ENCODE measurements around the gene CSNK1A1.
"Not testable (repeated sequence)": the region's sequence is repeated elsewhere in the genome, so short reads cannot be mapped to it uniquely, and the experiment has no call there.

Gene CSNK1A1

DNA sequence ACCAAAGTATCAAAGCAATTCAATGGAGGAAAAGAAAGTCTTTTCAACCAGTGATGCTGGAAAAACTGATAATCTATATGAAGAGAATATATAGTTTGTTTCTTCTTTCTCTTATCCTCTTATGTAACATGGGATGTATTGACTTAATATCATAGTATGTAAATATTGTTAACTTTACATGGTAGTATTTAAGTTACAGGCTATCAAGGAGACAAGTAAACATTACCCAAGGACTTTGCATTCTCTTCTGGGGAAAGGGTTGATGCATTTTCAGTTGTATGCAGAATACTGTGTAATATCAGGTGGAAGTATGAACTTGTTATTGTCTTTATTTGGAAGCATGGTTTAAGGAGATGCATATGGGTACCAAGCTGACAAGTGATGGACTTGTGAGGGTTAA, 20.9 kb upstream of the CSNK1A1 start:
- DNase-seq = no peak

DNA sequence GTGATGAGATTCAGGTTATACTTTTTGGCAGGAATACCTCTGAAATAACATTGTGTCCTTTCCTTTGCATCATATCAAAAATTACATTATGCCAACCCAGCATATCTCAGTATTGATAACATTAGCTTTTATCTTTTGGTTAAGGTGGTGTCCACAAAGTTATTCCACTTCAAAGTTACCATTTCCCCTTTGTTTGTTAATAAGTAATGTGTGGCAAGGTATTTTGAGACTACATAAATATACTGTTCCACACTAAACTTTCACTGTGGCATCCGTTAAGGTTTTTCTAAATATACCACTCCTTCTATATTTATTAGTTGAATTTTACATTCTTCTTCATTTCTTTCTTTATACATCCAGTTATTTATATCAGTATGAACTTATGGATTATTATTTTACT, 16.0 kb upstream of the CSNK1A1 start:
- DNase-seq = no peak

DNA sequence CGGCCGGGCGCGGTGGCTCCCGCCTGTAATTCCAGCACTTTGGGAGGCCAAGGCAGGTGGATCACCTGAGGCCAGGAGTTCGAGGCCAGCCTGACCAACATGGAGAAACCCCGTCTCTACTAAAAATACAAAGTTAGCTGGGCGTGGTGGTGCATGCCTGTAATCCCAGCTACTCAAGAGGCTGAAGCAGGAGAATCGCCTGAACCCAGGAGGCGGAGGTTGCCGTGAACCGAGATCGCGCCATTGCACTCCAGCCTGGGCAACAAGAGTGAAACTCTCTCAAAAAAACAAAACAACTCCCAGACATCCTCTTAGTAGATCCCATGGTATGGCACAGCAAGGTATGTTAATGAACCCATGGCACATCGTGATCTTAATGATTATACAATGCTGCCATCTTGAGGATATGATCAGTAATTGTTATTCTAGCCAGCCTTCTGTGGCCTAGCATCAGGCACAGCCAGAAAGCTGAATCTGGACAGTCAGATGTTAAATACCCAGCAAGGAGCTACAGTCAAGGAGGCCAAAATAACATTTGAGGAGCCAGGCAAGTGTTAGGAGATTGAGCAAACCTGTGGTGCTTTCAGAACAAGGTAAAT, 13.4 kb upstream of the CSNK1A1 start:
- DNase-seq = not testable (repeated sequence)

- DNase-seq = no peak
Measured at GRCh38 chr5:149563466-149563865, 12.2 kb upstream of the CSNK1A1 start.

DNA sequence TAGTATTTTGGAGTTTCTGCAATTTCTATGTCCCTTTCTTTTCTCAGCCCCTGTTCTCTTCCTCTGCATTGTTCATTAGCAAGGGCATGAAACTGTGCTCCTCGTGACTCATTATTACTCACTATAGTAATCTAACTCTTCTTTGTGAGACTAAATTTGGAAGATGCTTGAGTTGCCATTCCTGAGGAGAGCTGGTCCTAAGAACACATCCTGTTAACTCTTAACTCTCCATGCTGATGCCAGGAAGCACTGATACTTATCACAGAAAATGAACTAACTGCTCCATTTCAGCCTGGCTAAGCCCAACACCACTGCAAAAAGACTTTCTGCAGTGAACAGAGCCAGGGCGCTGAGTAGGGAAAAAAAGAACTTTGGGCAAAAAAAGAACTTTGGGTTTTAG, 10.6 kb upstream of the CSNK1A1 start:
- no peak for DNase-seq

DNA sequence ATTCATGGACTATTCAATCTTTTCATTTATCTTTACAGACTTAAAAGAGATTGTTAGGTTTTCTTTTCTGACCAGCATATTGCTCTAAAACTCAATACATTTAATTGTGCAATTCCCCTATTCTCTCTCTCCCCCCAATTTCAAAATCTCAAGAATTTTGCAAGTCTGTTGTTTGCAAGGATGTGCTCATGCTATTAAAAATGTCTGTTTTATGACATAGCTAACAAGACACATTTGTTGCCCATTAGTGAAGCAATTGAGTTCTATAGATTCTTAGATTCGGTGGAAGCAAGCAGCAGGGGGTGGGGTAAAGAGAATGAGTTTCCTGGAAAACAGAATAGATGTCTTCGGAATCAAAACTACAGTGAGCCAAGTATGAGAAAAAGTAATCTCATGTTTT, 8.5 kb upstream of the CSNK1A1 start:
- no peak for DNase-seq

- DNase-seq = no peak
Measured at GRCh38 chr5:149552553-149553160, 1.4 kb upstream of the CSNK1A1 start.

DNA sequence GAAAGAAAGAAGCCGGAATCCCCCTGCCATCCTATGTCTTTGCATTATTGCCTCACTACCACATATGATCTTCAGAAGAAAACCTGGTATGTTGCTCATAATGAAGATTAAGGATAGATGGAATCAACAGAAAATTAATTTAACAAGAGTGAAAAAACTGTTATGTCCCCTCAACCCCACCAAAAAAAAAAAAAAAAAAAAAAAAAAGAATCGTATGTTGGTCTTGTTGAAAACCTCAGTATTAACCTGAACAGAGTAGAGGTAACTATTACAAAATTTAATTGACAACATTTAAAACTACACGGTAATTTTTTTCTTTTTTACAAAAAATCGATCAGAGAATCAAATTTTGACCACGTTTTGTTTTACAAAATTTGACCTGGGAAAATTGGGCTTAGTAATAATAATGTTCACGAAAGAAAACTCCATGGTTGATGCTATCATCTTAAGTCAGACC, 827 bp upstream of the CSNK1A1 start:
- DNase-seq = no peak

GRCh38 chr5:149550594-149551226, 529 bp downstream of the CSNK1A1 start:
- DNase-seq = no peak

DNA sequence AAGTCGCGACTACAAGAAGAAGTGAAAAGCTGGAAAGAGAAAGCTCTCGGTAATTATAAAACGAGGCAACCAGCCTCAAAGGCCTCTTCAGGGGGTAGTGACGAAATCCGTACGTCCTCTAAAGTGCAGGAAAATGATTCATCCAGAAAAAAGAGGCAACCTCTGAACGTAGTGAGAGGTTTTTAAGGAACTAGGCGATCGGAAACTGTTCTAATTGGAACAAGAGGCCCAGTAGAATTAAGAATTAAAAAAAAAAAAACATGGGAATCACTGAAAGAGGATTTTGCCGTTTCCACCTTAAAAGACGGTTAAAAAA, 1.0 kb downstream of the CSNK1A1 start:
- DNase-seq = no peak

DNA sequence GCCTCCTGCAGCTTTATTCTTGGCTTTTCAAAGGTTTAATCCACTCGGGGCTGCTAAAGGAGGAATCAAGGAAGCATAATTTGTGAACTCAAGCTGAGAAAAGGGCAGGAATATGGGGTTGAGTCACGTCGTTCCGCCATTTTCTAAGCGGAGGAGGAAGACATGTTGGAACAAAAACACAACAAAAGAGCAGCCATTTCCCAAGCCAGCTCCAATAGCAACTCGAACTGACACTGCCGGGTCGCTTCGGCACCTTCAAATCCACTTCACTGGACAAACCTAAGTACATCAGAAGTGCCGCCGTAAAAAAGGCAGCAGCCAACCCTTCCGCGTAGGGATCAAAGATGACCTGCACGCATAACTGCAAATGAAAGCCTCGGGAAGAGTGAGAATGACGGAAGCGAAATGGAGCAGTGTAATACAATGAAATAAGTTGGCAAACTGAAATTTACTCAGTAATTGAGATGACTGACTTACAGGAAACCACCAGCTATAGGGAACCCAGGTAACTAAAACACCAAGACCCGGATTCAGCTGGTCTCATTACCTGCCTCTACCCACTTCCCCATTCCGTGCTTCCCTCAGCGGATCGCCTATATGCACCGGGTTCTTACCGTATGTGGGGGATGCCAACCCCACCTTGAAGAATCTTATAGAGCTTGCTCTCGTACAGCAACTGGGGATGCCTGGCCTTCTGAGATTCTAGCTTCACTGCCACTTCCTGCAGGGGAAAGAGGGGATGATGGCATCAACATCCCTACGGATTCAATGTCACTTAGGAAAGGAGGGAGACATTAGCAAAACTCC, 1.6 kb downstream of the CSNK1A1 start:
- DNase-seq = no peak

DNA sequence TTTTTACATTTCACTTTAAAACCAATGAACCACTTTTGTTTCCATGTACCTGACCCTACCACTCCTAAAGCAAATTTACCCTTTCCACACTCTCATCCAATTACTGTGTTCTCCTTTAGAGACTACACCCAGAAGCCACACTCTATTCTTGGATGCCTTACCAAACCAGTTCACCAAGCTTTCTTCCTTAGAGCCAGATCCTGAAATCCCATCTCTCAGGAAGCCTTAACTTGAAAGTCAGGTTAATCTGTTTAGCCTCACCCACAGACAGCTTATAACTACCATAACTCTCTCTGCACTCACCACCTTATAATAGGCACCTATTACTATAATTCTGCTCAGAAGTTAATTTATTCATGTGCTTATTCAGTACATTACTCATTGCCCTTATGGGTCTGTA, 4.3 kb downstream of the CSNK1A1 start:
- DNase-seq = no peak

- no peak for DNase-seq
Measured at GRCh38 chr5:149545327-149545726, 5.9 kb downstream of the CSNK1A1 start.

- no peak for DNase-seq
Measured at GRCh38 chr5:149544028-149544420, 7.2 kb downstream of the CSNK1A1 start.

- DNase-seq = no peak
Measured at GRCh38 chr5:149543361-149544027, 7.7 kb downstream of the CSNK1A1 start.

GRCh38 chr5:149541893-149542292, 9.3 kb downstream of the CSNK1A1 start:
- DNase-seq = no peak

DNA sequence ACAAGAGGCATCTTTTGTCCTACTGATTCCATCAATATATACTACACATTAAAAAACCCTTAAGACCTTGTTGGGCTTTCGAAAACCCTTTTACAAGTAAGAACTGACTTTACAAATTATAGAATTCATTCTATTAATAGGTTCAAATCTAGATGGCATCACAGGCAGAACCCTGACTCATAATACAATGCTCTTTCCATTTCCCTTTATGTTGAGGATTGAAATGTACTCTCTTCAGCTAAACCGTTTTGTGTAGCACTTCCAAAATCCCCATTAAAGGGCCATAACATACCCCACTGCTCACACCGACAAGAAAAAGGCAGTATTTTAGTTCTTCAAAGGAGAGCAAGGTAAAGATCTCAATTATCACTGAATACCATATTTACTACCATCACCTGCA, 11.2 kb downstream of the CSNK1A1 start:
- DNase-seq = no peak

- no peak for DNase-seq
Measured at GRCh38 chr5:149537374-149537975, 13.8 kb downstream of the CSNK1A1 start.

- DNase-seq = not testable (repeated sequence)
Measured at GRCh38 chr5:149535787-149536186, 15.5 kb downstream of the CSNK1A1 start.

DNA sequence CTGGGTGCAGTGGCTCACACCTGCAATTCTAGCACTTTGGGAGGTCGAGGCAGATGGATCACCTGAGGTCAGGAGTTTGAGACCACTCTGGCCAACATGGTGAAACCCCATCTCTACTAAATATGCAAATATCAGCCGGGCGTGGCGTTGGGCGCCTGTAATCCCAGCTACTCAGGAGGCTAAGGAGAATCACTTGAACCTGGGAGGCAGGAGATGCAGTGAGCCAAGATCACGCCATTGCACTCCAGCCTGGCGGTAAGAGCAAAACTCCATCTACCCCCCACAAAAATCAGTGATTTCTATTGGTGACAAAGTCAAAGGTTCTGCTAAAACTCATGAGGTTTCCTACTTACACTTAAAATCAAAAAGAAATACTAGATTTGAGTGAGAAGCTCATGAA, 18.8 kb downstream of the CSNK1A1 start:
- no peak for DNase-seq

- no peak for DNase-seq
Measured at GRCh38 chr5:149529463-149529862, 21.8 kb downstream of the CSNK1A1 start.

DNA sequence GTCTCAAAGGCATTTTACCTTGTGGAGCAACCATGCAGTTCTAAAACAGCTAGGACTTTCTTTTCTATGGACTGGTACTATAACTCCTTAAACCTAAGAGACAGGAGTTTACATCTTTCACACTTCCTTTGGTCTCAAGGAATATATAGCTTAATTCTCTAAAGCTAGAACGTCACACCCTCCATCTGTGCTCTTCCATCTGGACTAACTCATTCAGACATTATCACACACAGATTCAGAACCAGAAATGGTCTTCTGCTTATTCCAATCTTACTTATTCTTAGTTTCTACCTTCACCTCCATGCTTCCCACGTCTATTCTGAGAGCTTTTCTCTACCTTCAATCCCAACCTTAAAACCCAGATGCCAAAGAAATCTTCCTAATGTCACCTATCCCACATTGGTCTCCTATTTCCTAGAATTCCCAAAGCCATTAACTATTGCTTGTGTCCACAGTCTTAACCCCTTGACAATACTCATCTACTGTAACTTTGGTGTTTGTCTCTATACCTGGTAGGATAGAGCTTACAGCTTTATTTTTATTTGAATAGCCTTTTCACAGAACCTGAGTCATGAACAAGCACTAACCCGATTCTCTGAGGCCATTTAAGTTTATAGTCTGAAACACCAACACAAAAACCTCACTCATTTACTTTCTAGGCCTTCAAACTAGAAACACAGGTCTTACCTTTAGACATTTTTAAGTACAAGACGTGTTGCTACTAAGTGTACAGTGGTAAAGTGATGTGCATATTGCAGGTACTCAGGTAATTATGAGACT, 22.8 kb downstream of the CSNK1A1 start:
- DNase-seq = no peak
